Sigmoid colon (tissue), 4 donors: ENCODE measurements around the gene IGSF9.

Experiments
- CTCF ChIP-seq, 4 experiments: fragments of 450-650 bp in 3 of 4; fragments of 200-600 bp in 1 of 4; IDR thresholded peaks; one replicate each; pipeline ENCODE4 v1.5.1; 2016 to 2019; ENCODE audit warnings: antibody characterized with exemption in 4 of 4, mild to moderate bottlenecking in 3 of 4, moderate library complexity in 2 of 4
- EP300 ChIP-seq, 4 donors: sonication (generic); formaldehyde crosslinking; IDR thresholded peaks; one replicate each; pipeline ENCODE4 v1.6.1; 2017; ENCODE audit warnings: antibody characterized with exemption in 4 of 4
- POLR2A ChIP-seq, 2 donors: fragments of 450-650 bp; IDR thresholded peaks; one replicate each; pipeline ENCODE4 v1.6.1; 2016; ENCODE audit warnings: antibody characterized with exemption in 2 of 2, mild to moderate bottlenecking in 2 of 2, moderate library complexity in 2 of 2
- POLR2AphosphoS5 ChIP-seq, 4 donors: sonication (generic); formaldehyde crosslinking; IDR thresholded peaks; one replicate each; pipeline ENCODE4 v1.6.1; 2017; ENCODE audit warnings: antibody characterized with exemption in 4 of 4

- TF ChIP-seq CTCF (IDR thresholded peaks at IDR 0.05) (no peak), POLR2A (IDR thresholded peaks at IDR 0.05) (no peak), EP300 (IDR thresholded peaks at IDR 0.05) (no peak), POLR2AphosphoS5 (IDR thresholded peaks at IDR 0.05) (no peak)
Observed at GRCh38 chr1:159951551-159951950, 6.1 kb upstream of the IGSF9 start.
